Keratinocyte (primary cell): ENCODE data around the gene SDCCAG8. TPM values are rescaled to one million over a fixed set of nuclear protein-coding genes. Genes with fewer than 3 reads are reported as not detected.

Source experiments
- DNase-seq: peaks from one replicate; pipeline ENCODE4 v3.0.0-alpha.2; 2011; ENCODE audit warnings: low read depth, missing footprints, low spot score
- FAIRE-seq: peaks from 2 replicates; lab custom pipeline; 2011; peaks lifted over from hg19 to GRCh38; lab: Jason Lieb, UNC
- H2AFZ ChIP-seq: 2 replicates; pipeline ENCODE4 v1.6.0; 2012; ENCODE audit warnings: low read length, control low read depth, inconsistent platforms; ENCODE audit not compliant: control insufficient read depth
- H3K27ac ChIP-seq: 2 replicates; pipeline ENCODE4 v1.5.1; 2011; ENCODE audit warnings: low read length; ENCODE audit not compliant: control insufficient read depth, insufficient read depth
- H3K27me3 ChIP-seq: 3 replicates; pipeline ENCODE4 v1.6.0; 2011; ENCODE audit warnings: low read length; ENCODE audit not compliant: control insufficient read depth, insufficient read depth; ENCODE audit errors: extremely low read depth
- H3K36me3 ChIP-seq, 2 experiments: 2 replicates in 1 of 2; 3 replicates in 1 of 2; pipeline ENCODE4 v1.5.1; 2011; ENCODE audit warnings: low read length in 2 of 2, mild to moderate bottlenecking in 1 of 2; ENCODE audit not compliant: control insufficient read depth in 2 of 2, insufficient read depth in 2 of 2; ENCODE audit errors: extremely low read depth in 1 of 2
- H3K4me1 ChIP-seq: 3 replicates; pipeline ENCODE4 v1.5.1; 2011; ENCODE audit warnings: low read length; ENCODE audit not compliant: control insufficient read depth, insufficient read depth; ENCODE audit errors: extremely low read depth
- H3K4me2 ChIP-seq: 3 replicates; pipeline ENCODE4 v1.6.0; 2011; ENCODE audit warnings: low read depth, low read length; ENCODE audit not compliant: control insufficient read depth, insufficient read depth; ENCODE audit errors: extremely low read depth
- H3K4me3 ChIP-seq, 3 experiments: fragments of 200-600 bp in 1 of 3; sonication (generic) in 1 of 3; 2 replicates in 2 of 3; 3 replicates in 1 of 3; pipeline ENCODE4 v1.5.1; 2011 to 2016; ENCODE audit warnings: low read length in 3 of 3, mild to moderate bottlenecking in 3 of 3, control low read depth in 2 of 3, inconsistent platforms in 1 of 3, low read depth in 1 of 3, mixed read lengths in 1 of 3, mixed run types in 1 of 3, moderate library complexity in 1 of 3; ENCODE audit not compliant: control insufficient read depth in 2 of 3, insufficient read depth in 2 of 3; ENCODE audit errors: extremely low read depth in 1 of 3
- H3K79me2 ChIP-seq: 2 replicates; pipeline ENCODE4 v1.6.0; 2012; ENCODE audit warnings: low read length; ENCODE audit not compliant: control insufficient read depth, insufficient read depth
- H3K9ac ChIP-seq: 3 replicates; pipeline ENCODE4 v1.6.0; 2011; ENCODE audit warnings: low read length; ENCODE audit not compliant: control insufficient read depth, insufficient read depth; ENCODE audit errors: extremely low read depth
- H3K9me1 ChIP-seq: 3 replicates; pipeline ENCODE4 v1.6.0; 2011; ENCODE audit warnings: low read length; ENCODE audit not compliant: control insufficient read depth, insufficient read depth; ENCODE audit errors: extremely low read depth
- H3K9me3 ChIP-seq: 2 replicates; pipeline ENCODE4 v1.5.1; 2012; ENCODE audit warnings: low read depth, low read length; ENCODE audit not compliant: control insufficient read depth
- H4K20me1 ChIP-seq: 3 replicates; pipeline ENCODE4 v1.6.0; 2011; ENCODE audit warnings: low read length; ENCODE audit not compliant: control insufficient read depth, insufficient read depth; ENCODE audit errors: extremely low read depth
- CTCF ChIP-seq, 3 experiments: IDR thresholded peaks in 1 of 3; conservative IDR thresholded peaks in 1 of 3; optimal IDR thresholded peaks in 1 of 3; 2 replicates in 2 of 3; 3 replicates in 1 of 3; pipeline versions ENCODE3 to v1.5.1; 2011; ENCODE audit warnings: low read length in 3 of 3, mild to moderate bottlenecking in 3 of 3, moderate library complexity in 2 of 3, control low read depth in 1 of 3, inconsistent platforms in 1 of 3; ENCODE audit not compliant: insufficient read depth in 2 of 3; ENCODE audit errors: extremely low read depth in 1 of 3
- EZH2 ChIP-seq: IDR thresholded peaks from one replicate; pipeline ENCODE4 v1.6.1; 2012; ENCODE audit warnings: inconsistent platforms, mild to moderate bottlenecking, low read length, moderate library complexity
- dilution Hi-C: fragments of 300-500 bp; cut with MboI; formaldehyde crosslinking; loops from one replicate; pipeline ENCODE4 v1.7.0; 2020; ENCODE audit warnings: low sequenced_read_pairs; ENCODE audit not compliant: extremely low pct_ligation_motif_present
- polyA plus RNA-seq, 5 experiments: library from polyadenylated mRNA; depleted of rRNA in 3 of 5; stranded (reverse) in 3 of 5; stranded (forward) in 1 of 5; unstranded in 1 of 5; fragments of >200 nt; gene quantifications; 1 replicate in 1 of 5; 2 replicates in 3 of 5; 3 replicates in 1 of 5; pipeline versions ENCODE4 v1.2.1 to v1.2.3, GENCODE V29; 2011 to 2012; ENCODE audit warnings: missing spikeins in 2 of 5, low read depth in 1 of 5, low replicate concordance in 1 of 5

Gene SDCCAG8
- polyA plus RNA-seq, 1 donor (not counting 4 experiments of a cell fraction or from before 2014, with no cell fraction given), result 61.6 TPM

- dilution Hi-C loops, result no loop called here
- Histone ChIP-seq H4K20me1 (no peaks in the 10 kb centered on the region), H3K9ac (no peak overlapping the region), H3K79me2 (peaks cover 76% of the 10 kb centered on the region), H3K4me3 (peak overlapping the region in 2 of 3 experiments; percentile 25 to 34), H3K27me3 (no peaks in the 10 kb centered on the region), H3K9me3 (no peaks in the 10 kb centered on the region), H3K27ac (peak overlapping the region; percentile 52), H3K4me2 (peak overlapping the region; percentile 70), H3K4me1 (peaks cover 34% of the 10 kb centered on the region), H3K9me1 (no peaks in the 10 kb centered on the region), H2AFZ (no peak overlapping the region), H3K36me3 (peaks cover 2 to 3% of the 10 kb centered on the region in 2 experiments)
- no peak for TF ChIP-seq CTCF (optimal IDR thresholded peaks at IDR 0.05 in 1 of 3, IDR thresholded peaks at IDR 0.05 in 1 of 3, conservative IDR thresholded peaks at IDR 0.05 in 1 of 3; ENCODE audit: extremely low read depth in 1 of 3, insufficient read depth in 2 of 3, low read length in 3 of 3)
- TF ChIP-seq EZH2, result no peak
- FAIRE-seq (no peak), DNase-seq (no peak)
Observed at GRCh38 chr1:243260221-243260880, 4.5 kb downstream of the SDCCAG8 start.

GRCh38 chr1:243261390-243261789, 5.5 kb downstream of the SDCCAG8 start:
- TF ChIP-seq EZH2, result no peak
- TF ChIP-seq CTCF (optimal IDR thresholded peaks at IDR 0.05 in 1 of 3, IDR thresholded peaks at IDR 0.05 in 1 of 3, conservative IDR thresholded peaks at IDR 0.05 in 1 of 3; ENCODE audit: extremely low read depth in 1 of 3, insufficient read depth in 2 of 3, low read length in 3 of 3), result no peak
- H3K4me2 ChIP-seq, result no peak overlapping the region
- no peaks in the 10 kb centered on the region for H4K20me1 ChIP-seq
- dilution Hi-C loops, result no loop called here
- FAIRE-seq (no peak), DNase-seq (no peak)
- peaks cover 75% of the 10 kb centered on the region for H3K79me2 ChIP-seq
- H3K36me3 ChIP-seq, result peaks cover 2 to 3% of the 10 kb centered on the region in 2 experiments
- H3K4me3 ChIP-seq, result no peak overlapping the region
- H3K27ac ChIP-seq, result peak overlapping the region; percentile 4
- H3K4me1 ChIP-seq, result peaks cover 34% of the 10 kb centered on the region
- no peaks in the 10 kb centered on the region for H3K9me1 ChIP-seq
- no peaks in the 10 kb centered on the region for H3K27me3 ChIP-seq
- no peak overlapping the region for H3K9ac ChIP-seq
- no peak overlapping the region for H2AFZ ChIP-seq
- no peaks in the 10 kb centered on the region for H3K9me3 ChIP-seq
